ENCODE data around the gene SLC9A9. TPM values are rescaled to one million over a fixed set of nuclear protein-coding genes. Genes with fewer than 3 reads are reported as not detected.

Gene SLC9A9
- polyA plus RNA-seq, 1 donor (not counting 4 experiments of a cell fraction or from before 2014, with no cell fraction given) = 5.2 TPM

GRCh38 chr3:143258692-143259091 is 589.6 kb downstream of the SLC9A9 start:
- DNase-seq (ENCODE audit: low read depth, low spot score) (no peak), FAIRE-seq (no peak)
- Histone ChIP-seq H2AFZ (ENCODE audit: control insufficient read depth, low read length) (no peak overlapping the region), H3K79me2 (ENCODE audit: control insufficient read depth, insufficient read depth, low read length) (no peaks in the 10 kb centered on the region), H3K27ac (ENCODE audit: control insufficient read depth, insufficient read depth, low read length) (no peak overlapping the region), H3K9ac (ENCODE audit: control insufficient read depth, extremely low read depth, insufficient read depth, low read length) (no peak overlapping the region), H3K9me3 (ENCODE audit: control insufficient read depth, low read depth, low read length) (no peaks in the 10 kb centered on the region), H3K36me3 (ENCODE audit: control insufficient read depth in 2 of 2, extremely low read depth in 1 of 2, insufficient read depth in 2 of 2, low read length in 2 of 2) (no peaks in the 10 kb centered on the region), H3K4me1 (ENCODE audit: control insufficient read depth, extremely low read depth, insufficient read depth, low read length) (peaks cover 2% of the 10 kb centered on the region), H4K20me1 (ENCODE audit: control insufficient read depth, extremely low read depth, insufficient read depth, low read length) (no peaks in the 10 kb centered on the region), H3K9me1 (ENCODE audit: control insufficient read depth, extremely low read depth, insufficient read depth, low read length) (no peaks in the 10 kb centered on the region), H3K4me2 (ENCODE audit: control insufficient read depth, extremely low read depth, insufficient read depth, low read depth, low read length) (no peak overlapping the region), H3K4me3 (ENCODE audit: control insufficient read depth in 2 of 3, extremely low read depth in 1 of 3, insufficient read depth in 2 of 3, low read depth in 1 of 3, low read length in 3 of 3) (no peak overlapping the region), H3K27me3 (ENCODE audit: control insufficient read depth, extremely low read depth, insufficient read depth, low read length) (no peaks in the 10 kb centered on the region)
- dilution Hi-C loops (cut with MboI; ENCODE audit: extremely low pct_ligation_motif_present, low sequenced_read_pairs) = no loop called here
- TF ChIP-seq CTCF (optimal IDR thresholded peaks at IDR 0.05 in 1 of 3, IDR thresholded peaks at IDR 0.05 in 1 of 3, conservative IDR thresholded peaks at IDR 0.05 in 1 of 3; ENCODE audit: extremely low read depth in 1 of 3, insufficient read depth in 2 of 3, low read length in 3 of 3) (no peak), EZH2 (IDR thresholded peaks at IDR 0.05; ENCODE audit: low read length) (no peak)

GRCh38 chr3:143256416-143256815 is 591.9 kb downstream of the SLC9A9 start:
- Histone ChIP-seq H3K79me2 (ENCODE audit: control insufficient read depth, insufficient read depth, low read length) (no peaks in the 10 kb centered on the region), H2AFZ (ENCODE audit: control insufficient read depth, low read length) (no peak overlapping the region), H3K9me1 (ENCODE audit: control insufficient read depth, extremely low read depth, insufficient read depth, low read length) (no peaks in the 10 kb centered on the region), H3K9me3 (ENCODE audit: control insufficient read depth, low read depth, low read length) (no peaks in the 10 kb centered on the region), H3K9ac (ENCODE audit: control insufficient read depth, extremely low read depth, insufficient read depth, low read length) (no peak overlapping the region), H3K36me3 (ENCODE audit: control insufficient read depth in 2 of 2, extremely low read depth in 1 of 2, insufficient read depth in 2 of 2, low read length in 2 of 2) (no peaks in the 10 kb centered on the region), H3K4me1 (ENCODE audit: control insufficient read depth, extremely low read depth, insufficient read depth, low read length) (peaks cover 3% of the 10 kb centered on the region), H4K20me1 (ENCODE audit: control insufficient read depth, extremely low read depth, insufficient read depth, low read length) (no peaks in the 10 kb centered on the region), H3K27me3 (ENCODE audit: control insufficient read depth, extremely low read depth, insufficient read depth, low read length) (no peaks in the 10 kb centered on the region), H3K27ac (ENCODE audit: control insufficient read depth, insufficient read depth, low read length) (no peak overlapping the region), H3K4me3 (ENCODE audit: control insufficient read depth in 2 of 3, extremely low read depth in 1 of 3, insufficient read depth in 2 of 3, low read depth in 1 of 3, low read length in 3 of 3) (no peak overlapping the region), H3K4me2 (ENCODE audit: control insufficient read depth, extremely low read depth, insufficient read depth, low read depth, low read length) (no peak overlapping the region)
- FAIRE-seq (no peak), DNase-seq (ENCODE audit: low read depth, low spot score) (no peak)
- dilution Hi-C loops (cut with MboI; ENCODE audit: extremely low pct_ligation_motif_present, low sequenced_read_pairs) = no loop called here
- TF ChIP-seq EZH2 (IDR thresholded peaks at IDR 0.05; ENCODE audit: low read length) (no peak), CTCF (optimal IDR thresholded peaks at IDR 0.05 in 1 of 3, IDR thresholded peaks at IDR 0.05 in 1 of 3, conservative IDR thresholded peaks at IDR 0.05 in 1 of 3; ENCODE audit: extremely low read depth in 1 of 3, insufficient read depth in 2 of 3, low read length in 3 of 3) (no peak)

Data from keratinocyte (primary cell).